SU-DHL-6 (cell line): ENCODE measurements around the gene DCHS1.

Experiments used
- H2AFZ ChIP-seq: fragments of 200-600 bp; sonication (generic); 2 replicates; pipeline ENCODE4 v1.6.1; 2014; ENCODE audit warnings: low read depth, mild to moderate bottlenecking, moderate library complexity, mixed read lengths, antibody characterized with exemption, low read length; ENCODE audit not compliant: severe bottlenecking
- H3F3A ChIP-seq: fragments of 200-600 bp; shearing (Covaris generic); 2 replicates; pipeline ENCODE4 v1.6.0; 2016; ENCODE audit warnings: antibody characterized with exemption, mild to moderate bottlenecking; ENCODE audit not compliant: insufficient read depth
- H3K27ac ChIP-seq: fragments of 200-600 bp; sonication (generic); 2 replicates; pipeline ENCODE4 v1.5.1; 2016; ENCODE audit warnings: low read depth, mild to moderate bottlenecking, low read length, moderate library complexity, mixed read lengths
- H3K27me3 ChIP-seq: fragments of 200-600 bp; sonication (generic), shearing (Covaris generic); 2 replicates; pipeline ENCODE4 v1.6.0; 2014; ENCODE audit warnings: mild to moderate bottlenecking, low read length
- H3K36me3 ChIP-seq: fragments of 200-600 bp; sonication (generic); 2 replicates; pipeline ENCODE4 v1.6.1; 2014; ENCODE audit warnings: mild to moderate bottlenecking, low read length, mixed read lengths
- H3K4me2 ChIP-seq: fragments of 300-600, 200-600 bp; shearing (Covaris generic), sonication (generic); 2 replicates; pipeline ENCODE4 v1.6.0; 2014; ENCODE audit warnings: low read length, low read depth, mild to moderate bottlenecking; ENCODE audit not compliant: poor library complexity, severe bottlenecking
- H3K4me3 ChIP-seq: fragments of 200-600 bp; sonication (generic); 2 replicates; pipeline ENCODE4 v1.5.1; 2014; ENCODE audit warnings: antibody characterized with exemption, low read length, mild to moderate bottlenecking, mixed read lengths; ENCODE audit not compliant: insufficient read depth, poor library complexity, severe bottlenecking
- H3K79me2 ChIP-seq: fragments of 200-600 bp; sonication (generic); 2 replicates; pipeline ENCODE4 v1.6.1; 2014; ENCODE audit warnings: mild to moderate bottlenecking, low read length, moderate library complexity; ENCODE audit not compliant: insufficient read depth
- H3K9ac ChIP-seq: fragments of 200-600 bp; sonication (generic); 2 replicates; pipeline ENCODE4 v1.7.0; 2014; ENCODE audit warnings: mild to moderate bottlenecking, low read length
- H3K9me2 ChIP-seq: fragments of 200-600 bp; sonication (generic); replicated peaks from 2 replicates; pipeline ENCODE4 v1.6.1; 2014; ENCODE audit warnings: low read length; ENCODE audit not compliant: insufficient read depth
- H3K9me3 ChIP-seq: fragments of 200-600 bp; sonication (generic); 2 replicates; pipeline ENCODE4 v1.6.1; 2014; ENCODE audit warnings: low read length, mixed read lengths; ENCODE audit not compliant: insufficient read depth
- H4K20me1 ChIP-seq: fragments of 200-600 bp; sonication (generic); 2 replicates; pipeline ENCODE4 v1.6.1; 2014; ENCODE audit warnings: low read depth, mild to moderate bottlenecking, antibody characterized with exemption, low read length, moderate library complexity, mixed read lengths
- CTCF ChIP-seq: fragments of 200-600 bp; sonication (generic); IDR thresholded peaks from one replicate; pipeline ENCODE4 v1.5.1; 2017; ENCODE audit warnings: antibody characterized with exemption, mild to moderate bottlenecking, low read length, moderate library complexity; ENCODE audit not compliant: insufficient read depth, poor library complexity, severe bottlenecking
- EZH2phosphoT487 ChIP-seq: fragments of 200-600 bp; sonication (generic), shearing (Covaris generic); conservative IDR thresholded peaks from 2 replicates; pipeline ENCODE4 v1.6.1; 2018; ENCODE audit warnings: mild to moderate bottlenecking, antibody characterized with exemption, low read length, moderate library complexity, mixed read lengths

Gene DCHS1

DNA sequence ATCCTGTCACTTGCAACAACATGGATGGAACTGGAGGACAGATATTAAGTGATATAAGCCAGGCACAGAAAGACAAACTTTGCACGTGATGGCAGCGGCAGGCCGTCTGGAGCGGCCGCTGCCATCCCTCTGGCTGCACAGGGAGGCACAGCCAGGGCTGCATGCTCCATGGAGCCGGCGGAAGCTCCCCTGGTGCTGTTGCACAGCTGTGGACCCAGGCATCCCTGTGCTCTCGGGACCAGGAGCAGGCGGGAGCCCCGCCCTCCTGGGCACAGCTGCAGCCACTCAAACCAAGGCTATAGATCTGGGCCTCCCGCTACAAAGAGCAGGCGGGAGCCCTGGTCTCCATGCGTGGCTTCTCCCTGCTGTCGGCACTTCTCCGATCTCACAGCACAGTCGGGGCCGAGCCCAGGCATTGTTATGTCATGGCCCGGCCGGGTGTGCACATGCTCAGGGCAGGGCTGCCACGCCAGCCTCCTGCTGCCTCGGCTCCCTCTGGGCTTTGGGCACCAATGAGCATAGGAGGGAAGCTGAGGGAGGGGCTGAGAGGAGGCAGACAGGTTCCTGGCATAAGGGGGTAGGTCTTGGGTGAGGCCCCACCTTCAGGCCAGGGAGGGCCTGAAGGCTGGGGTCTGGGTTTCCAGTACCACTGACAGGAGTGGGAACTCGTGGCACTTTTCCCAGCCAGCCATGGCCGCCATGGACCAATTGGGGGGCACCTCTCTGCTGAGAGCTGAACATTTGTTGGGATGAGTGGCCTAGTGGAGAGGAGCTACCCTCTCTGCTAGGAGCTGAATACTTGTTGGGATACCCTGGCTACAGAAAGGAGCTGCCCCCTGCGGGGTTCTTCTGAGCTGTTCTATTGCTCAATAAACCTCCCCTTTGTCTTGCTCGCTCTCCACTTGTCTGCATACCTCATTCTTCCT is 68.9 kb downstream of the DCHS1 start:
- H4K20me1 ChIP-seq: no peaks in the 10 kb centered on the region
- H3F3A ChIP-seq: peaks cover 15% of the 10 kb centered on the region
- H2AFZ ChIP-seq: no peak overlapping the region
- H3K4me2 ChIP-seq: no peak overlapping the region
- H3K9me3 ChIP-seq: peaks cover 7% of the 10 kb centered on the region; the same call in 1 of the 2 replicates
- no peak overlapping the region for H3K9ac ChIP-seq
- no peaks in the 10 kb centered on the region for H3K27me3 ChIP-seq
- no peak for TF ChIP-seq CTCF
- no peak for TF ChIP-seq EZH2phosphoT487
- H3K79me2 ChIP-seq: no peaks in the 10 kb centered on the region
- H3K4me3 ChIP-seq: no peak overlapping the region
- no peak overlapping the region for H3K27ac ChIP-seq
- no peaks in the 10 kb centered on the region for H3K9me2 ChIP-seq
- peaks cover 22% of the 10 kb centered on the region; the same call in 1 of the 2 replicates for H3K36me3 ChIP-seq

- Histone ChIP-seq H3K27me3 (no peaks in the 10 kb centered on the region), H3K79me2 (no peaks in the 10 kb centered on the region), H2AFZ (no peak overlapping the region), H3K9me2 (no peaks in the 10 kb centered on the region), H4K20me1 (no peaks in the 10 kb centered on the region), H3K9me3 (peaks cover 7% of the 10 kb centered on the region; the same call in 1 of the 2 replicates), H3F3A (peaks cover 12% of the 10 kb centered on the region), H3K4me3 (no peak overlapping the region), H3K9ac (no peak overlapping the region), H3K36me3 (0 out of 2 replicates have a peak, but pooled peaks cover 13% of the 10 kb centered on the region), H3K27ac (no peak overlapping the region), H3K4me2 (no peak overlapping the region)
- TF ChIP-seq CTCF (no peak), EZH2phosphoT487 (no peak)
Observed at GRCh38 chr11:6584528-6584927, 71.1 kb downstream of the DCHS1 start.

DNA sequence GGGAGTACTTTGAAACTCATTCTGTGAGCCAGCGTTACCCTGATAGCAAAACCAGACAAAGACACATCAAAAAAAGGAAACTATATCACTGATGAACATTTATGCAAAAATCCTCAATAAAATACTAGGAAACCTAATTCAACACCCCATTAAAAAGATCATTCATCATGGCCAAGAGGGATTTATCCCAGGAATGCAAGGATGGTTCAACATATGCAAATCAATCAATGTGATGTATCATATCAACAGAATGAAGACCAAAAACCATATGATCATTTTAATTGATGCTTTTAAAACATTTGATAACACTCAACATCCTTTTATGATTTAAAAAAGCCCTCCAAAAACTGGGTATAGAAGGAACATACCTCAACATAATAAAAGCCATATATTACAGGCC is 72.0 kb downstream of the DCHS1 start:
- no peak overlapping the region for H3K4me2 ChIP-seq
- 0 out of 2 replicates have a peak, but pooled peaks cover 13% of the 10 kb centered on the region for H3K36me3 ChIP-seq
- H3K27me3 ChIP-seq: no peaks in the 10 kb centered on the region
- no peaks in the 10 kb centered on the region for H3K79me2 ChIP-seq
- H4K20me1 ChIP-seq: no peaks in the 10 kb centered on the region
- H3K27ac ChIP-seq: no peak overlapping the region
- H3F3A ChIP-seq: peaks cover 4% of the 10 kb centered on the region
- H2AFZ ChIP-seq: no peak overlapping the region
- peaks cover 7% of the 10 kb centered on the region; the same call in 1 of the 2 replicates for H3K9me3 ChIP-seq
- H3K9me2 ChIP-seq: no peaks in the 10 kb centered on the region
- no peak overlapping the region for H3K4me3 ChIP-seq
- TF ChIP-seq EZH2phosphoT487 (no peak), CTCF (no peak)
- no peak overlapping the region for H3K9ac ChIP-seq
